B cell (primary cell): Measurements from ENCODE around the gene MAPK7. TPM values are rescaled to one million over a fixed set of nuclear protein-coding genes. Genes with fewer than 3 reads are reported as not detected.

ENCODE experiments used
- ATAC-seq: fragments of 200-7000 bp; cut with Tn5 transposase; one replicate; pipeline ENCODE4 v1.10.0; 2021; ENCODE audit warnings: low read depth, mild to moderate bottlenecking, moderate number of reproducible peaks, moderate library complexity
- CTCF ChIA-PET: fragments of 350-600 bp; sonication (Branson Sonifier 250); formaldehyde crosslinking; loops from one replicate; lab custom pipeline; 2021; ENCODE audit warnings: antibody characterized with exemption, inconsistent platforms; lab: Charles Lee
- POLR2A ChIA-PET: fragments of 350-600 bp; sonication (Branson Sonifier 250); formaldehyde crosslinking; loops from one replicate; lab custom pipeline; 2021; ENCODE audit warnings: antibody characterized with exemption; lab: Charles Lee
- DNase-seq: peaks from one replicate; pipeline ENCODE4 v3.0.0; 2013
- H2AFZ ChIP-seq: 2 replicates; pipeline ENCODE4 v1.6.1; 2012; ENCODE audit warnings: mild to moderate bottlenecking, low read depth, low read length; ENCODE audit not compliant: insufficient read depth, poor library complexity, severe bottlenecking
- H3K27ac ChIP-seq, 2 donors: 1 replicate in 1 of 2; 2 replicates in 1 of 2; pipeline ENCODE4 v1.5.1; 2012 to 2013; ENCODE audit warnings: low read length in 2 of 2, mild to moderate bottlenecking in 2 of 2, moderate library complexity in 1 of 2
- H3K27me3 ChIP-seq, 4 experiments: fragments of 200-600 bp in 1 of 4; sonication (generic) in 1 of 4; replicated peaks in 1 of 4; 1 replicate in 2 of 4; 2 replicates in 2 of 4; pipeline versions ENCODE4 v1.6.1 to v1.7.0; 2013 to 2016; ENCODE audit warnings: low read length in 3 of 4, mild to moderate bottlenecking in 2 of 4, mixed read lengths in 1 of 4, moderate library complexity in 1 of 4; ENCODE audit not compliant: insufficient read depth in 4 of 4, control insufficient read depth in 3 of 4; ENCODE audit errors: control extremely low read depth in 1 of 4
- H3K36me3 ChIP-seq, 2 experiments: replicated peaks in 1 of 2; 1 replicate in 1 of 2; 2 replicates in 1 of 2; pipeline versions ENCODE4 v1.6.1 to v1.7.1; 2013; ENCODE audit warnings: low read length in 1 of 2; ENCODE audit not compliant: insufficient read depth in 2 of 2, control insufficient read depth in 1 of 2; ENCODE audit errors: control extremely low read depth in 1 of 2, extremely low read depth in 1 of 2
- H3K4me1 ChIP-seq, 2 donors: fragments of 200-600 bp in 1 of 2; sonication (generic) in 1 of 2; 1 replicate in 1 of 2; 2 replicates in 1 of 2; pipeline versions ENCODE4 v1.5.1 to v1.6.1; 2013 to 2017; ENCODE audit warnings: low read length in 2 of 2; ENCODE audit not compliant: control insufficient read depth in 2 of 2, insufficient read depth in 2 of 2
- H3K4me2 ChIP-seq: replicated peaks from 2 replicates; pipeline ENCODE3; 2012; ENCODE audit warnings: mild to moderate bottlenecking, low read depth, low read length; ENCODE audit not compliant: poor library complexity, severe bottlenecking
- H3K4me3 ChIP-seq, 5 experiments: fragments of 200-600 bp in 1 of 5; sonication (generic) in 1 of 5; 1 replicate in 3 of 5; 2 replicates in 2 of 5; pipeline versions ENCODE4 v1.5.1 to v1.7.0; 2011 to 2016; ENCODE audit warnings: low read length in 4 of 5, mild to moderate bottlenecking in 4 of 5, low read depth in 2 of 5, control low read depth in 1 of 5, moderate library complexity in 1 of 5; ENCODE audit not compliant: insufficient read depth in 1 of 5; ENCODE audit errors: control extremely low read depth in 1 of 5, extremely low read depth in 1 of 5
- H3K79me2 ChIP-seq: fragments of 200-600 bp; sonication (generic); one replicate; pipeline ENCODE4 v1.6.0; 2016; ENCODE audit warnings: low read length; ENCODE audit not compliant: control insufficient read depth, insufficient read depth
- H3K9ac ChIP-seq: fragments of 200-600 bp; sonication (generic); 2 replicates; pipeline ENCODE4 v1.6.1; 2017; ENCODE audit warnings: mild to moderate bottlenecking, low read length, moderate library complexity
- H3K9me3 ChIP-seq, 3 donors: one replicate each; pipeline versions ENCODE4 v1.6.1 to v1.7.1; 2013; ENCODE audit warnings: low read length in 2 of 3; ENCODE audit not compliant: control insufficient read depth in 2 of 3, insufficient read depth in 1 of 3; ENCODE audit errors: control extremely low read depth in 1 of 3
- H4K20me1 ChIP-seq: 2 replicates; pipeline ENCODE4 v1.6.0; 2012; ENCODE audit warnings: mild to moderate bottlenecking, low read length; ENCODE audit not compliant: insufficient read depth, control insufficient read depth, poor library complexity, severe bottlenecking
- H3K27ac Mint-ChIP-seq: one replicate; pipeline ENCODE4 v1.8.0; 2021; ENCODE audit warnings: mixed read lengths
- H3K27me3 Mint-ChIP-seq: one replicate; pipeline ENCODE4 v1.8.0; 2021; ENCODE audit warnings: mixed read lengths
- H3K4me1 Mint-ChIP-seq: one replicate; pipeline ENCODE4 v1.8.0; 2021; ENCODE audit warnings: mixed read lengths
- H3K4me3 Mint-ChIP-seq: one replicate; pipeline ENCODE4 v1.8.0; 2021; ENCODE audit warnings: mixed read lengths
- H3K9me3 Mint-ChIP-seq: one replicate; pipeline ENCODE4 v1.8.0; 2022; ENCODE audit warnings: mixed read lengths; ENCODE audit not compliant: insufficient read depth
- CTCF ChIP-seq: fragments of 200-600 bp; IDR thresholded peaks from one replicate; pipeline ENCODE4 v1.8.0; 2022; ENCODE audit warnings: antibody characterized with exemption, mild to moderate bottlenecking
- EZH2 ChIP-seq: IDR thresholded peaks from 2 replicates; pipeline ENCODE4 v1.6.1; 2012; ENCODE audit warnings: borderline replicate concordance, low read depth, mild to moderate bottlenecking, moderate library complexity, low read length; ENCODE audit not compliant: insufficient read depth, poor library complexity, severe bottlenecking
- WGBS: methylation state at CpG from one replicate; pipeline ENCODE4 v1.1.5; 2013; ENCODE audit warnings: missing lambda C conversion rate; ENCODE audit not compliant: insufficient coverage; 5-methylcytosine and 5-hydroxymethylcytosine counted together
- intact Hi-C: fragments of 100-400 bp; cut with micrococcal nuclease; formaldehyde crosslinking; loops from one replicate; pipeline ENCODE4 v1.10.0; 2022
- polyA plus RNA-seq: library from polyadenylated mRNA; depleted of rRNA; stranded (reverse); fragments of >200 nt; gene quantifications from 2 replicates; pipeline ENCODE4 v1.2.3, GENCODE V29; 2012
- total RNA-seq, 2 donors: library from RNA; stranded (reverse); fragments of 120-200 nt in 1 of 2; gene quantifications; 1 replicate in 1 of 2; 2 replicates in 1 of 2; pipeline versions ENCODE4 v1.2.3 to v1.2.4, GENCODE V29; 2013 to 2022

Gene MAPK7
- total and polyA plus RNA-seq, 2 donors (not counting 1 experiment from before 2014, with no cell fraction given), result 30.0 to 34.0 TPM

- H3K4me1 ChIP-seq, result peaks cover 0 to 11% of the 10 kb centered on the region in 2 donors
- no peak overlapping the region for H3K27ac ChIP-seq
- H3K4me3 ChIP-seq, result no peak overlapping the region
- no peaks in the 10 kb centered on the region for H3K9me3 ChIP-seq
- ChIA-PET CTCF (interaction anchor here (2.2 kb wide), 1 partner anchor 8 kb away, joined by 9 read pairs; no protein-coding TSS in a partner anchor), POLR2A (no interaction called here)
- Mint-ChIP-seq H3K4me3 (no peak overlapping the region), H3K4me1 (peaks cover 8% of the 10 kb centered on the region), H3K27ac (no peak overlapping the region), H3K9me3 (no peaks in the 10 kb centered on the region), H3K27me3 (peaks cover 17% of the 10 kb centered on the region)
- H3K4me2 ChIP-seq, result no peak overlapping the region
- 91% methylated on average over 11 of the region's 13 CpGs for WGBS
- H3K36me3 ChIP-seq, result no peaks in the 10 kb centered on the region
- DNase-seq (no peak), ATAC-seq (no peak)
- intact Hi-C loops, result no loop called here
- no peak for TF ChIP-seq CTCF
- TF ChIP-seq EZH2, result no peak
- no peaks in the 10 kb centered on the region for H4K20me1 ChIP-seq
- H3K27me3 ChIP-seq, result peaks cover 0 to 3% (median 0%) of the 10 kb centered on the region in 4 experiments
- H3K79me2 ChIP-seq, result no peaks in the 10 kb centered on the region
- H3K9ac ChIP-seq, result no peak overlapping the region
- H2AFZ ChIP-seq, result no peak overlapping the region
Observed at GRCh38 chr17:19345486-19346350, 32.6 kb upstream of the MAPK7 start.
